Activated T-cell treated with anti-CD3 and anti-CD28 coated beads, Interleukin-2, amount 50 U/mL, for 72 hours (primary cell): ENCODE data around the gene ZFP57. TPM values are rescaled to one million over a fixed set of nuclear protein-coding genes. Genes with fewer than 3 reads are reported as not detected.

Experiments
- ATAC-seq, 2 donors: fragments of 150-1000 bp; cut with Tn5 transposase; replicated peaks in 1 of 2; 2 replicates each; pipeline ENCODE4 v1.10.0; 2021; ENCODE audit warnings: moderate library complexity in 2 of 2, mild to moderate bottlenecking in 1 of 2
- DNase-seq, 2 donors: peaks; one replicate each; pipeline ENCODE4 v3.0.0; 2021 to 2022; ENCODE audit warnings: mixed read lengths in 1 of 2
- H3K27ac Mint-ChIP-seq: one replicate; pipeline ENCODE4 v1.8.0; 2022; ENCODE audit warnings: mild to moderate bottlenecking, moderate library complexity, mixed read lengths
- H3K27me3 Mint-ChIP-seq: one replicate; pipeline ENCODE4 v1.8.0; 2022; ENCODE audit warnings: low read depth, mixed read lengths
- H3K36me3 Mint-ChIP-seq, 2 donors: one replicate each; pipeline ENCODE4 v1.8.0; 2022; ENCODE audit warnings: mixed read lengths in 2 of 2, mild to moderate bottlenecking in 1 of 2; ENCODE audit not compliant: insufficient read depth in 2 of 2
- H3K4me1 Mint-ChIP-seq: one replicate; pipeline ENCODE4 v1.8.0; 2022; ENCODE audit warnings: low read depth, mixed read lengths
- H3K4me3 Mint-ChIP-seq, 2 donors: one replicate each; pipeline ENCODE4 v1.8.0; 2022; ENCODE audit warnings: mild to moderate bottlenecking in 2 of 2, mixed read lengths in 2 of 2, moderate library complexity in 2 of 2
- H3K9me3 Mint-ChIP-seq, 2 donors: one replicate each; pipeline ENCODE4 v1.8.0; 2022; ENCODE audit warnings: mixed read lengths in 2 of 2
- total RNA-seq, 2 donors: library from RNA; stranded (reverse); gene quantifications; one replicate each; pipeline ENCODE4 v1.2.3, GENCODE V29; 2022

Gene ZFP57
- total RNA-seq, result 1 to 10 TPM in 1 of 2 donors, not detected in 1; 6.3 TPM

DNA sequence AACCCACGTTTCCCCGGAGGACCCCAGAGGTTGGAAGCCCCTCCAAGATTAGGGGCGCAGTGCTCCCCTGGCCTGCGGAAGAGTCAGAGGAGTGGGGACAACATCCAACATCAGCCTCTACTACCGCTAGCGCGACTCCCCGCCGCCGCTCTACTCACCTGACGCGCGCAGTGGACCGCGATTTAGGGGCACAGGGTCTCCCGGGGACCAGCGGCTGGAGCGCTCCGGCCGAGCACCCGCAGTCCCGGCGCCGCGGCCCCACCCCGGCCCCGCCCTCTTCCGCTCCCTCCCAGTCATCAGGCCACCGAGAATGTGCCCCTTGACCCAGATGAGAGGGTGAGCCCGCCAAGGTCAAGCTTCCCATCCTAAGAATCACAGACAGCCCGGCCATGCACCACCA lies at the start of gene ZFP57:
ZFP57 (minus strand) TSS at position 249 of the 400 bp plus-strand sequence. CDS start 4,149 bp downstream, outside the sequence.
- ATAC-seq (no peak), DNase-seq (no peak)
- Mint-ChIP-seq H3K9me3 (no peaks in the 10 kb centered on the region), H3K4me1 (peaks cover 30% of the 10 kb centered on the region), H3K36me3 (no peaks in the 10 kb centered on the region), H3K4me3 (peak within 1 kb of the TSS in 1 of 2 donors; percentile 71), H3K27me3 (peaks cover 18% of the 10 kb centered on the region), H3K27ac (no peak within 1 kb of the TSS)

DNA sequence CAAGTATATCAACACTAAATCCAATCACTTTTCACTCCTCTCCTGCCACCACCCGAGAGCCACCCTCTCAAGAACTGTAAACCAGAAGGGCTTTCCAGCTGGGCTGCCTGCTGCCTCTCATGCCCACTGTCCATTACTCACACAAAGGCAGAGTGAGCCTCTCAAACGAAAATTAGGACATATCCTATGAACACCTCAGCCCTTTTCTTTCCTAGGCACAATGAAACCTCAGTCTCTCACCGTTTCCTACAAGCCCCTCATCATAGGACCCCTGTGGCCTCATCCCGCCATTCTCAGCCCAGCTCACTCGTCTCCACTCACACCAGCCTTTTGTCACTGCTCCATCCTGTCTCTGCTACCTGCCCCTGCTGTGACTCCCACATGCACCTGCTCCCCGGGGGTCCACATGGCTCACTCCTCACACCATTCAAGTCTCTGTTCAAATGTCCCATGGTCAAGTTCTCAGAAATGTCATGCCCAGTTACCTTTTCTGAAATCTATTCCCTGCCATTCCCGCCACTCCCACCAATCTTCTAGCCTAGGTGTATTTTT lies 49.7 kb upstream of the ZFP57 start:
- Mint-ChIP-seq H3K4me3 (no peak overlapping the region), H3K9me3 (no peaks in the 10 kb centered on the region), H3K27ac (peak overlapping the region; percentile 43), H3K36me3 (peaks cover 9 to 18% of the 10 kb centered on the region in 2 donors), H3K4me1 (peaks cover 47% of the 10 kb centered on the region), H3K27me3 (no peaks in the 10 kb centered on the region)
- ATAC-seq, result peak in 1 of 2 donors; percentile 18
- no peak for DNase-seq

DNA sequence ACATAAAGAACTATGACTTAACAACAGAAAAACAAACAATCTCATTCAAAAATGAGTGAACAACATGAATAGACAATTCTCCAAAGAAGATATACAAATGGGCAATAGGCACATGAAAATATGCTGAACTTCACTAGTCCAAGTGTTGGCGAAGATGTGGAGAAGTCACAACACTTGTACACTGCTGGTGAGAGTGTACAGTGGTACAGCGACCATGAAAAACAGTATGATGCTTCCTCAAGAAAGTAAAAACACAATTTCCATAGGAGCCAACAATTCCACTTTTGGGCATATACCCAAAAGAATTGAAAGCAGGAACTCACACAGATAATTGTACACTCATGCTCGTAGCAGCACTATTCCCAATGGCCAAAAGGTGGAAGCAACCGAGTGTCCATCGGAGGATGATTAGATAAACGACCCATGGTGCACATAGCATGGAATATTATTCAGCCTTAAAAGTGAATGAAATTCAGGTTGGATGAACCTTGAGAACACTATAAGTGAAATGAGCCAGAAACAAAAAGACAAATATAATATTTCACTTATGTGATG lies 48.9 kb upstream of the ZFP57 start:
- Mint-ChIP-seq H3K4me3 (no peak overlapping the region), H3K27me3 (no peaks in the 10 kb centered on the region), H3K36me3 (peaks cover 11 to 24% of the 10 kb centered on the region in 2 donors), H3K9me3 (no peaks in the 10 kb centered on the region), H3K4me1 (peaks cover 54% of the 10 kb centered on the region), H3K27ac (peak overlapping the region; percentile 52)
- DNase-seq, result no peak
- no peak for ATAC-seq

DNA sequence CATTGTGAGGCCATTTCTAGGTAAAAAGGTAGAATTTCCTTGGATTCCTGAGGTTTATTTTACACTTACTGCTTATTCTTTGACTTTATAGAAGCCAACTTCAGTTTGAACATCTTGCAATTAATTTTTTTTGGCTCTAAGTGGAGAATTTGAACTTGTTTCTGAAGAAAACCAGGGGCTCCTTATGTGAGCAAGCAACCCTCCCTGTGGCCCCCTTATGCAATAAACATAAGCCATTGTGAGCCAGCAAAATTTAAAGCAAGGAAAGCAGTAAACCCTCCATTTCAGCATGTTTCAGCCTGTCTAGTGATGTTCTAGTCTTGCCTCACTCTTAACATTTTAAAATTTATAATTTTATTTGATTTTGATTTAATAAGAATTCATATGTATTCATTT lies 47.9 kb upstream of the ZFP57 start:
- H3K27ac Mint-ChIP-seq, result no peak overlapping the region
- H3K4me1 Mint-ChIP-seq, result peaks cover 53% of the 10 kb centered on the region
- H3K36me3 Mint-ChIP-seq, result peaks cover 20 to 31% of the 10 kb centered on the region in 2 donors
- no peaks in the 10 kb centered on the region for H3K27me3 Mint-ChIP-seq
- DNase-seq (no peak), ATAC-seq (no peak)
- H3K4me3 Mint-ChIP-seq, result no peak overlapping the region
- no peaks in the 10 kb centered on the region for H3K9me3 Mint-ChIP-seq

DNA sequence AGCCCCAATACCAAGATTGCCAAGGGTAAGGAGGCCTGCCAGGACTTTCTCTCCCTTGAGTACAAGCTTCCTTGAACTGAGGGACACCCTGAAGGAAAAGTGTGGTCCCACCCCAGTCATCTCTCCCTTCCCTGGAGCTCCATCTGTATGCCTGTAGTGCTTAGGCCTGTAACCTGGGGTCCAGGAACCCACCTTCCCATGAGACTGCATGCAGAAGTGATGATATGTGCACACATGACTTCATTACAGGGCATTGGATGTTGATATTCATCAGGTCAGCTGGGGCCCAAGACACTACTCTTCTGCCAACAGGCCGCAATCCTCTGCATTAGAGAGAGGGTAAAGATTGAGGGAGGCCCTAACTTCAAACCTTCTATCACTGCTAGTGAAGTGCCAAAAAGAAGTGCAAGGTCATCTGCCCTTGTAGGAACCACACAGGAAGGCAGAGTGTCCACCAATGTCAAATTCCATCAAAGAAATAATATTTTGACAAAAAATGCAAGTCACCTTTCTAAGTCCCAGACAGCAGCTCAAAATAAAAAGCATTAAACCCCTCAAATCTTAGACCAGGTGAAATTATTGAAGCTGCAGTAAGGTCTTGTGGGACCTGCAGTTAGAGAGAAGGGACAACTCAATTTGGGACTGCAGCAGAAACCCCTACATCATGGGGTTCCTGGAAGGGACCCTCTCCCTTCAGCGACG lies 47.4 kb upstream of the ZFP57 start:
- peaks cover 51% of the 10 kb centered on the region for H3K4me1 Mint-ChIP-seq
- H3K27me3 Mint-ChIP-seq, result no peaks in the 10 kb centered on the region
- H3K36me3 Mint-ChIP-seq, result peaks cover 20 to 31% of the 10 kb centered on the region in 2 donors

DNA sequence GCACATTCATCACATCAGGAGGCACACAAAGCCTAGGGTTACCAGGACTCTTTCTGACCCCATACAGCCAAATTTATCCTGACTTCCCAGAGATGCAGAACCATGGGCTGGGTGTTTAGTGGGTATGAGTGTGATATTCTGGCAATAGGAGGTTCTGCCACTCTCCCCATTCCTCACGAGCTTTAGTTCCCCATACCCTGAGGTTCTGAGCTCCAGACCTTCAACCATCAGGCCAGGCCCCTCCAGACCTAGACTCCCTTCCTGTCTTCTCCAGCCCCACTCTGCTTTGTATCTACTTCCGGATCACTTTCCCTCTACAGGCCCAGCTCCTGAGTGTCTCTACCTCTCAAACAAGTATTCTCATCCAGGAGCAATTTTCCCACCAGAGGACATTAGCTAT lies 46.7 kb upstream of the ZFP57 start:
- no peak for DNase-seq
- Mint-ChIP-seq H3K27ac (peak overlapping the region; percentile 56), H3K27me3 (no peaks in the 10 kb centered on the region), H3K9me3 (no peaks in the 10 kb centered on the region), H3K36me3 (peaks cover 24 to 31% of the 10 kb centered on the region in 2 donors), H3K4me1 (peaks cover 51% of the 10 kb centered on the region), H3K4me3 (peak overlapping the region in 1 of 2 donors; percentile 95)
- no peak for ATAC-seq

More for the DNA sequence above, 47.4 kb upstream of the ZFP57 start:
- H3K4me3 Mint-ChIP-seq, result no peak overlapping the region
- ATAC-seq, result no peak
- no peaks in the 10 kb centered on the region for H3K9me3 Mint-ChIP-seq
- H3K27ac Mint-ChIP-seq, result peak overlapping the region; percentile 45
- no peak for DNase-seq

DNA sequence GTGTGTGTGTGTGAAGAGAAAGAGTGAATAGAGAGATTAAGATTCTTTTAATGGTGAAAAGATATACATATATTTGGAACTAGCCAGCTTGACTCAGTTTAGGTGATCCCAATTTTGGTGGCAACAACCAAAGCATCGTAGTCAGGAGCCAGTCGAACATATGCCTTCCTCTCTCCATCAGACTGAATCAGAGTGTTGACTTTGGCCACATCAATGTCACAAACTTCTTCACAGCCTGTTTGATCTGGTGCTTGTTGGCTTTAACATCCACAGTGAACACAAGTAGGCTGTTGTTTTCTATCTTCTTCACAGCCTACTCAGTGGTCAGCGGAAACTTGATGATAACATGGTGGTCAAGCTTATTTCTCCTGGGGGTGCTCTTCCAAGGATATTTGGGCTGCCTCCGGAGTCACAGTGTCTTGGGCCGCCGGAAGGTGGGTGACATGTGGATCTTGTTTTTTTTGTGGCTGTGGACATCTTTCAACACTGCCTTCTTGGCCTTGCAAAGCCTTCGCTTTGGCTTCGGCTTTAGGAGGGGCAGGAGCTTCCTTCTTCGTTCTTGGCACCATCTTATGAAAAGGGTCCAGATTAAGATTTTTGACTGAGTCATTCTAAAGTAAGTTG lies 45.7 kb upstream of the ZFP57 start:
- ATAC-seq, result no peak
- Mint-ChIP-seq H3K27ac (no peak overlapping the region), H3K27me3 (no peaks in the 10 kb centered on the region), H3K9me3 (no peaks in the 10 kb centered on the region), H3K36me3 (peaks cover 24 to 31% of the 10 kb centered on the region in 2 donors), H3K4me3 (peak overlapping the region; percentile 55 to 95), H3K4me1 (peaks cover 60% of the 10 kb centered on the region)
- DNase-seq, result no peak

DNA sequence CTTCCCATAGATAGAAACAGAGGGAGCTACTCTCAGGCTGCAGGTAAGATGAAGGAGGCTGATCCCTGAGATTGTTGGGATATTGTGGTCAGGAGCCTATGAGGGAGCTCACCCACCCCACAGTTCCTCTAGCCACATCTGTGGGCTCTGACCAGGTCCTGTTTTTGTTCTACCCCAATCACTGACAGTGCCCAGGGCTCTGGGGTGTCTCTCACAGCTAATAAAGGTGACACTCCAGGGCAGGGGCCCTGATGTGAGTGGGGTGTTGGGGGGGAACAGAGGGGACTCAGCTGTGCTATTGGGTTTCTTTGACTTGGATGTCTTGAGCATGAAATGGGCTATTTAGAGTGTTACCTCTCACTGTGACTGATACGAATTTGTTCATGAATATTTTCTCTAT lies 45.0 kb upstream of the ZFP57 start:
- no peak for ATAC-seq
- Mint-ChIP-seq H3K27ac (peak overlapping the region; percentile 52), H3K4me3 (peak overlapping the region; percentile 93 to 95), H3K9me3 (no peaks in the 10 kb centered on the region), H3K36me3 (peaks cover 24 to 31% of the 10 kb centered on the region in 2 donors), H3K4me1 (peaks cover 64% of the 10 kb centered on the region), H3K27me3 (no peaks in the 10 kb centered on the region)
- no peak for DNase-seq

DNA sequence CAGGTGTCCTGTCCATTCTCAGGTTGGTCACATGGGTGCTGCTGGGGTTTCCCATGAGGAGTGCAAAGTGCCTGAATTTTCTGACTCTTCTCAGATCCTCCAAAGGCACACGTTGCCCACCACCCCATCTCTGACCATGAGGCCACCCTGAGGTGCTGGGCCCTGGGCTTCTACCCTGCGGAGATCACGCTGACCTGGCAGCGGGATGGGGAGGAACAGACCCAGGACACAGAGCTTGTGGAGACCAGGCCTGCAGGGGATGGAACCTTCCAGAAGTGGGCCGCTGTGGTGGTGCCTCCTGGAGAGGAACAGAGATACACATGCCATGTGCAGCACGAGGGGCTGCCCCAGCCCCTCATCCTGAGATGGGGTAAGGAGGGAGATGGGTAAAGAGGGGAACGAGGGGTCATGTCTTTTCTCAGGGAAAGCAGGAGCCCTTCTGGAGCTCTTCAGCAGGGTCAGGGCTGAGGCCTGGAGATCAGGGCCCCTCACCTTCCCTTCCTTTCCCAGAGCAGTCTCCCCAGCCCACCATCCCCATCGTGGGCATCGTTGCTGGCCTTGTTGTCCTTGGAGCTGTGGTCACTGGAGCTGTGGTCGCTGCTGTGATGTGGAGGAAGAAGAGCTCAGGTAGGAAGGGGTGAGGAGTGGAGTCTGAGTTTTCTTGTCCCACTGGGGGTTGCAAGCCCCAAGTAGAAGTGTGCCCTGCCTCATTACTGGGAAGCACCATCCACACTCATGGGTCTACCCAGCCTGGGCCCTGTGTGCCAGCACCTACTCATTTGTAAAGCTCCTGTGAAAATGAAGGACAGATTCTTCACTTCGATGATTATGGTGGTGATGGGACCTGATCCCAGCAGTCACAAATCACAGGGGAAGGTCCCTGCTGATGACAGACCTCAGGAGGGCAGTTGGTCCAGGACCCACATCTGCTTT lies 44.3 kb upstream of the ZFP57 start:
- Mint-ChIP-seq H3K9me3 (no peaks in the 10 kb centered on the region), H3K4me1 (peaks cover 58% of the 10 kb centered on the region)

DNA sequence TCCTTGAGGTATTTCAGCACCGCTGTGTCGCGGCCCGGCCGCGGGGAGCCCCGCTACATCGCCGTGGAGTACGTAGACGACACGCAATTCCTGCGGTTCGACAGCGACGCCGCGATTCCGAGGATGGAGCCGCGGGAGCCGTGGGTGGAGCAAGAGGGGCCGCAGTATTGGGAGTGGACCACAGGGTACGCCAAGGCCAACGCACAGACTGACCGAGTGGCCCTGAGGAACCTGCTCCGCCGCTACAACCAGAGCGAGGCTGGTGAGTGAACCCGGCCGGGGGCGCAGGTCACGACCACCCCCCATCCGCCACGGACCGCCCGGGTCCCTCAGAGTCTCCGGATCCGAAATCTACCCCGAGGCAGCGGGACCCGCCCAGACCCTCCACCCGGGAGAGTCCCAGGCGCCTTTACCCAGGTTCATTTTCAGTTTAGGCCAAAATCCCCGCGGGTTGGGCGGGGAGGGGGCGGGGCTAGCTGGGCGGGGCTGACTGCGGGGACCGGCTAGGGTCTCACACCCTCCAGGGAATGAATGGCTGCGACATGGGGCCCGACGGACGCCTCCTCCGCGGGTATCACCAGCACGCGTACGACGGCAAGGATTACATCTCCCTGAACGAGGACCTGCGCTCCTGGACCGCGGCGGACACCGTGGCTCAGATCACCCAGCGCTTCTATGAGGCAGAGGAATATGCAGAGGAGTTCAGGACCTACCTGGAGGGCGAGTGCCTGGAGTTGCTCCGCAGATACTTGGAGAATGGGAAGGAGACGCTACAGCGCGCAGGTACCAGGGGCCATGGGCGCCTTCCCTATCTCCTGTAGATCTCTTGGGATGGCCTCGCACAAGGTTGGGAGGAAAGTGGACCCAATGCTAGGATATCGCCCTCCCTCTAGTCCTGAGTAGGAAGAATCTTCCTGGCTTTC lies 43.0 kb upstream of the ZFP57 start:
- peaks cover 24 to 31% of the 10 kb centered on the region in 2 donors for H3K36me3 Mint-ChIP-seq
- no peaks in the 10 kb centered on the region for H3K9me3 Mint-ChIP-seq
- peak; percentile 66 to 69 for ATAC-seq
- H3K27me3 Mint-ChIP-seq, result no peaks in the 10 kb centered on the region
- DNase-seq, result peak; percentile 71 to 73
- peak overlapping the region; percentile 89 for H3K27ac Mint-ChIP-seq
- H3K4me3 Mint-ChIP-seq, result peak overlapping the region; percentile 93 to 95
- peaks cover 58% of the 10 kb centered on the region for H3K4me1 Mint-ChIP-seq

More for the DNA sequence above, 44.3 kb upstream of the ZFP57 start:
- Mint-ChIP-seq H3K4me3 (peak overlapping the region; percentile 93 to 95), H3K27me3 (no peaks in the 10 kb centered on the region), H3K36me3 (peaks cover 24 to 31% of the 10 kb centered on the region in 2 donors), H3K27ac (peak overlapping the region; percentile 89)
- no peak for DNase-seq
- ATAC-seq, result no peak

DNA sequence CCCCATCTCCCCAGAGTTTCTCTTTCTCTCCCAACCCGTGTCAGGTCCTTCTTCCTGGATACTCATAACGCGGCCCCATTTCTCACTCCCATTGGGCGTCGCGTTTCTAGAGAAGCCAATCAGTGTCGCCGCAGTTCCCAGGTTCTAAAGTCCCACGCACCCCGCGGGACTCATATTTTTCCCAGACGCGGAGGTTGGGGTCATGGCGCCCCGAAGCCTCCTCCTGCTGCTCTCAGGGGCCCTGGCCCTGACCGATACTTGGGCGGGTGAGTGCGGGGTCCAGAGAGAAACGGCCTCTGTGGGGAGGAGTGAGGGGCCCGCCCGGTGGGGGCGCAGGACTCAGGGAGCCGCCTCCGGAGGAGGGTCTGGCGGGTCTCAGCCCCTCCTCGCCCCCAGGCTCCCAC lies 42.3 kb upstream of the ZFP57 start, which contains the start of gene HLA-F:
HLA-F (plus strand) TSS at position 173 of the 404 bp plus-strand sequence; CDS start at position 203, 30 bp downstream.
- peaks cover 57% of the 10 kb centered on the region for H3K4me1 Mint-ChIP-seq
- no peaks in the 10 kb centered on the region for H3K9me3 Mint-ChIP-seq
- ATAC-seq, result peak; percentile 88 to 92
- H3K36me3 Mint-ChIP-seq, result peaks cover 24 to 31% of the 10 kb centered on the region in 2 donors
- H3K4me3 Mint-ChIP-seq, result peak within 1 kb of the TSS; percentile 93 to 95
- peak within 1 kb of the TSS; percentile 98 for H3K27ac Mint-ChIP-seq
- no peaks in the 10 kb centered on the region for H3K27me3 Mint-ChIP-seq
- peak; percentile 86 to 87 for DNase-seq
